ENCODE data around the gene PCDHA3.
A peak's percentile ranks its signal among the peaks of the same experiment; 100 is the strongest.
"Not testable (repeated sequence)": the region's sequence is repeated elsewhere in the genome, so short reads cannot be mapped to it uniquely, and the experiment has no call there.

Gene PCDHA3

DNA sequence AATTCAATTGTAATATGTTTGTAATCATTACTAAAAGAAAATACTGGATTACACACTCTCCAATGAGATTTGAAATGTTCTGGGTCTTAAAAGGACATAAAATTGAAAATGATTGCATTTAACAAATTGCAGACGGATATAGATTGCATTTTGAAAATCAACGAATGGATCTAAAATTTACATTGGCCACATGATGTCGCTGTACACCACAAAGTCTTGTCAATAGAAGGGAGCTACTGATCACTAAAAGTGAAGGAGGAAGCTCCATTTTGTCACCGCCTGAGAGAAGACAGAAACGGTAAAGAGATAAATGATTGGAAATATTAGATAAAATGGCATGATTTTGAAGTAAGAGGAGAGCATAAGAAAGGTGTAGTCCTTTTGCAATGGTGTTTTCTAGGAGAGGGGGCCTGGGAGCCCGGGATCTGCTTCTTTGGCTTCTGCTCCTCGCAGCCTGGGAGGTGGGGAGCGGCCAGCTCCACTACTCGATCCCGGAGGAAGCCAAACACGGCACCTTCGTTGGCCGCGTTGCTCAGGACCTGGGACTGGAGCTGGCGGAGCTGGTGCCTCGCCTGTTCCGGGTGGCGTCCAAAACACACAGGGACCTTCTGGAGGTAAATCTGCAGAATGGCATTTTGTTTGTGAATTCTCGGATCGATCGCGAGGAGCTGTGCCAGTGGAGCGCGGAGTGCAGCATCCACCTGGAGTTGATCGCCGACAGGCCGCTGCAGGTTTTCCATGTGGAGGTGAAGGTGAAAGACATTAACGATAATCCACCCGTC is 14.8 kb upstream of the PCDHA3 start, which contains the start of gene PCDHA1:
PCDHA1 (plus strand) TSS at position 236 of the 782 bp plus-strand sequence.
- peak; percentile 72 for DNase-seq (ENCODE audit: low read depth)
- TF ChIP-seq, protein P1, sequence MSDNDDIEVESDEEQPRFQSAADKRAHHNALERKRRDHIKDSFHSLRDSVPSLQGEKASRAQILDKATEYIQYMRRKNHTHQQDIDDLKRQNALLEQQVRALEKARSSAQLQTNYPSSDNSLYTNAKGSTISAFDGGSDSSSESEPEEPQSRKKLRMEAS (IDR thresholded peaks at IDR 0.05; ENCODE audit: low read depth, low read length): no peak
- TF ChIP-seq, protein P2, sequence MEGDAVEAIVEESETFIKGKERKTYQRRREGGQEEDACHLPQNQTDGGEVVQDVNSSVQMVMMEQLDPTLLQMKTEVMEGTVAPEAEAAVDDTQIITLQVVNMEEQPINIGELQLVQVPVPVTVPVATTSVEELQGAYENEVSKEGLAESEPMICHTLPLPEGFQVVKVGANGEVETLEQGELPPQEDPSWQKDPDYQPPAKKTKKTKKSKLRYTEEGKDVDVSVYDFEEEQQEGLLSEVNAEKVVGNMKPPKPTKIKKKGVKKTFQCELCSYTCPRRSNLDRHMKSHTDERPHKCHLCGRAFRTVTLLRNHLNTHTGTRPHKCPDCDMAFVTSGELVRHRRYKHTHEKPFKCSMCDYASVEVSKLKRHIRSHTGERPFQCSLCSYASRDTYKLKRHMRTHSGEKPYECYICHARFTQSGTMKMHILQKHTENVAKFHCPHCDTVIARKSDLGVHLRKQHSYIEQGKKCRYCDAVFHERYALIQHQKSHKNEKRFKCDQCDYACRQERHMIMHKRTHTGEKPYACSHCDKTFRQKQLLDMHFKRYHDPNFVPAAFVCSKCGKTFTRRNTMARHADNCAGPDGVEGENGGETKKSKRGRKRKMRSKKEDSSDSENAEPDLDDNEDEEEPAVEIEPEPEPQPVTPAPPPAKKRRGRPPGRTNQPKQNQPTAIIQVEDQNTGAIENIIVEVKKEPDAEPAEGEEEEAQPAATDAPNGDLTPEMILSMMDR (IDR thresholded peaks at IDR 0.05; ENCODE audit: low read depth, low read length): peak; percentile 31
- H3K4me3 ChIP-seq (ENCODE audit: low read depth, low read length): no peak within 1 kb of the TSS

DNA sequence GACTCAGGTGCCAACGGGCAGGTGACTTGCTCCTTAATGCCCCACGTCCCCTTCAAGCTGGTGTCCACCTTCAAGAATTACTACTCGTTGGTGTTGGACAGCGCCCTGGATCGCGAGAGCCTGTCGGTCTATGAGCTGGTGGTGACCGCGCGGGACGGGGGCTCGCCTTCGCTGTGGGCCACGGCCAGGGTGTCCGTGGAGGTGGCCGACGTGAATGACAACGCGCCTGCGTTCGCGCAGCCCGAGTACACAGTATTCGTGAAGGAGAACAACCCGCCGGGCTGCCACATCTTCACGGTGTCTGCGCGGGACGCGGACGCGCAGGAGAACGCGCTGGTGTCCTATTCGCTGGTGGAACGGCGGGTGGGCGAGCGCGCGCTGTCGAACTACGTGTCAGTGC is 13.4 kb upstream of the PCDHA3 start:
- H3K4me3 ChIP-seq (ENCODE audit: low read depth, low read length); DNase-seq (ENCODE audit: low read depth): not testable (repeated sequence)

DNA sequence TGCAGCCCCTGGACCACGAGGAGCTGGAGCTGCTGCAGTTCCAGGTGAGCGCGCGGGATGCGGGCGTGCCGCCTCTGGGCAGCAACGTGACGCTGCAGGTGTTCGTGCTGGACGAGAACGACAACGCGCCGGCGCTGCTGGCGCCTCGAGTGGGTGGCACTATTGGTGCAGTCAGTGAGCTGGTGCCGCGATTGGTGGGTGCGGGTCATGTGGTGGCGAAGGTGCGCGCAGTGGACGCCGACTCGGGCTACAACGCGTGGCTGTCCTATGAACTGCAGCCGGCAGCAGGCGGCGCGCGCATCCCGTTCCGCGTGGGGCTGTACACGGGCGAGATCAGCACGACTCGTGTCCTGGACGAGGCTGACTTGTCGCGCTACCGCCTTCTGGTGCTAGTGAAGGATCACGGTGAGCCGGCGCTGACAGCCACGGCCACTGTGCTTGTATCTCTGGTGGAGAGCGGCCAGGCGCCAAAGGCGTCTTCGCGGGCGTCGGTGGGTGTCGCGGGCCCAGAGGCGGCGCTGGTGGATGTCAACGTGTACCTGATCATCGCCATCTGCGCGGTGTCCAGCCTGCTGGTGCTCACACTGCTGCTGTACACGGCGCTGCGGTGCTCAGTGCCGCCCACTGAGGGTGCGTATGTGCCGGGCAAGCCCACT is 12.9 kb upstream of the PCDHA3 start:
- not testable (repeated sequence) for DNase-seq (ENCODE audit: low read depth); H3K4me3 ChIP-seq (ENCODE audit: low read depth, low read length)

DNA sequence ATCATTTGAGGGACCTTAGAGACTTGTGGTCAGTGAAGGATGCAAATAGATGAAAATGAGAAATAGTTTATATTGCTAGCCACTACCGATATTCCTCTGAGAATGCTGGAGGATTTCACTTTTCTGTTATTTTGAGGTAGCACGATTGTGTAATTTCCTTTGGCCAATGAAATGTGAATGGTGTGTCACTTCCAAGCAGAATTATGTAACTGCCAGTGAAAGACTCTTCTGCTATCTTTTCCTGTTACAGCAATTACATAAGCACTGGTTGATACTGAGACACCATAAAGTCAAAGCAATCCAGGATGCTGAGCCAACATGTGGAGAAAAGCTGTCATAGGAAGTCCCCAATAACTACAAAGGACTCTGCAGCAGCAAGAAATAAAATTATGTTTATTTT is 9.8 kb upstream of the PCDHA3 start:
- peak; percentile 89 for DNase-seq (ENCODE audit: low read depth)
- TF ChIP-seq, protein P2 (IDR thresholded peaks at IDR 0.05; ENCODE audit: low read depth, low read length): no peak
- no peak for TF ChIP-seq MYC (IDR thresholded peaks at IDR 0.05; ENCODE audit: low read depth, low read length)
- no peak for TF ChIP-seq POLR2A (IDR thresholded peaks at IDR 0.05; ENCODE audit: extremely low read depth, insufficient read length)
- TF ChIP-seq, protein P1 (IDR thresholded peaks at IDR 0.05; ENCODE audit: low read depth, low read length): no peak
- H3K4me3 ChIP-seq (ENCODE audit: low read depth, low read length): no peak overlapping the region

DNA sequence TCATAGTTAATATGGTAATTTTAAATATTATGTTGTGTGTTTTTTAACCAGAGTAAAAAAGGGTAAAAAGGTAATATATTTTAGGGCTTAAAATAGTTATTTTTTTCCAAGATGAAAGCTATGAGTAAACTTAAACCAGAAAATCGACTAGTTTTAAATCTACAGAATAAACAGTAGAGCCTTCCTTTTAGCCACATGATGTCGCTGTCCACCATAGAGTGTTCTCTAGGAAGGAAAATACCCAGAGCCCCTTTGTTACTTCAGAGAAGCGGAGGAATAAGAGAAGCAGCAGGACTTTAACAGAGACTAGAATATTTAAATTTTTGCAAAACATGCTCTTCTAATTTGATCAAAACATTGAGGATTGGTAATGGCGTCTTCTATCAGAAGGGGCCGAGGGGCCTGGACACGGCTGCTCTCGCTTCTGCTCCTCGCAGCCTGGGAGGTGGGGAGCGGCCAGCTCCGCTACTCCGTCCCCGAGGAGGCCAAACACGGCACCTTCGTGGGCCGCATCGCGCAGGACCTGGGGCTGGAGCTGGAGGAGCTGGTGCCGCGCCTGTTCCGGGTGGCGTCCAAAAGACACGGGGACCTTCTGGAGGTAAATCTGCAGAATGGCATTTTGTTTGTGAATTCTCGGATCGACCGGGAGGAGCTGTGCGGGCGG is 6.1 kb upstream of the PCDHA3 start, which contains the start of gene PCDHA2:
PCDHA2 (plus strand) TSS at position 258 of the 664 bp plus-strand sequence.
- no peak within 1 kb of the TSS for H3K4me3 ChIP-seq (ENCODE audit: low read depth, low read length)
- DNase-seq (ENCODE audit: low read depth): peak; percentile 22
- no peak for TF ChIP-seq POLR2A (IDR thresholded peaks at IDR 0.05; ENCODE audit: extremely low read depth, insufficient read length)
- TF ChIP-seq, protein P2 (IDR thresholded peaks at IDR 0.05; ENCODE audit: low read depth, low read length): peak; percentile 15
- TF ChIP-seq, protein P1 (IDR thresholded peaks at IDR 0.05; ENCODE audit: low read depth, low read length): no peak

DNA sequence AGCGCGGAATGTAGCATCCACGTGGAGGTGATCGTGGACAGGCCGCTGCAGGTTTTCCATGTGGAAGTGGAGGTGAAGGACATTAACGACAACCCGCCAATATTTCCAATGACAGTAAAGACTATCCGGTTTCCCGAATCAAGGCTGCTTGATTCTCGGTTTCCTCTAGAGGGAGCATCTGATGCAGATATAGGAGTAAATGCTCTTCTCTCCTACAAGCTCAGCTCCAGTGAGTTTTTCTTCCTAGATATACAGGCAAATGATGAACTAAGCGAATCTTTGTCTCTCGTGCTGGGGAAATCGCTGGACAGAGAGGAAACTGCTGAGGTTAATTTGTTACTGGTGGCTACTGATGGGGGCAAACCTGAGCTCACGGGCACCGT is 5.6 kb upstream of the PCDHA3 start:
- DNase-seq (ENCODE audit: low read depth): no peak
- TF ChIP-seq, protein P2 (IDR thresholded peaks at IDR 0.05; ENCODE audit: low read depth, low read length): no peak
- TF ChIP-seq, protein P1 (IDR thresholded peaks at IDR 0.05; ENCODE audit: low read depth, low read length): no peak
- TF ChIP-seq POLR2A (IDR thresholded peaks at IDR 0.05; ENCODE audit: extremely low read depth, insufficient read length) (no peak), MYC (IDR thresholded peaks at IDR 0.05; ENCODE audit: low read depth, low read length) (no peak)
- no peak overlapping the region for H3K4me3 ChIP-seq (ENCODE audit: low read depth, low read length)

DNA sequence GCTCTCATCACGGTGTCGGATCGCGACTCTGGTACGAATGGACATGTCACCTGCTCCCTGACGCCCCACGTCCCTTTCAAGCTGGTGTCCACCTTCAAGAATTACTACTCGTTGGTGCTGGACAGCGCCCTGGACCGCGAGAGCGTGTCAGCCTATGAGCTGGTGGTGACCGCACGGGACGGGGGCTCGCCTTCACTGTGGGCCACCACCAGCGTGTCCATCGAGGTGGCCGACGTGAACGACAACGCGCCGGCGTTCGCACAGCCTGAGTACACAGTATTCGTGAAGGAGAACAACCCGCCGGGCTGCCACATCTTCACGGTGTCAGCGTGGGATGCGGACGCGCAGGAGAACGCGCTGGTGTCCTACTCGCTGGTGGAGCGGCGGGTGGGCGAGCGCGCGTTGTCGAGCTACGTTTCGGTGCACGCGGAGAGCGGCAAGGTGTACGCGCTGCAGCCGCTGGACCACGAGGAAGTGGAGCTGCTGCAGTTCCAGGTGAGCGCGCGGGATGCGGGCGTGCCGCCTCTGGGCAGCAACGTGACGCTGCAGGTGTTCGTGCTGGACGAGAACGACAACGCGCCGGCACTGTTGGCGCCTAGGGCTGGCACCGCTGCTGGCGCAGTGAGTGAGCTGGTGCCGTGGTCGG is 4.7 kb upstream of the PCDHA3 start:
- not testable (repeated sequence) for DNase-seq (ENCODE audit: low read depth); H3K4me3 ChIP-seq (ENCODE audit: low read depth, low read length)
